PC-9 (cell line): ENCODE measurements around the gene MAN1C1. TPM values are rescaled to one million over a fixed set of nuclear protein-coding genes. Genes with fewer than 3 reads are reported as not detected.

ENCODE experiments used
- BruUV-seq: library from RNA; stranded (reverse); fragments of 400-500 nt; replicated peaks from 2 replicates; lab custom pipeline; 2021; lab: Mats Ljungman, UMichigan
- CTCF ChIA-PET: fragments of 300-600 bp; sonication (Branson Sonifier 250); formaldehyde crosslinking; loops from one replicate; lab custom pipeline; 2022; ENCODE audit warnings: antibody characterized with exemption; lab: Charles Lee
- POLR2A ChIA-PET: fragments of 300-600 bp; sonication (Branson Sonifier 250); formaldehyde crosslinking; loops from one replicate; lab custom pipeline; 2022; ENCODE audit warnings: antibody characterized with exemption; ENCODE audit not compliant: unreplicated experiment; lab: Charles Lee
- DNase-seq, 2 experiments: peaks; one replicate each; pipeline versions ENCODE4 v3.0.0 to v3.0.0-alpha.2; 2015 to 2022; ENCODE audit warnings: mixed read lengths in 1 of 2
- H2AFZ ChIP-seq: fragments of 200-600 bp; sonication (generic); 2 replicates; pipeline ENCODE4 v1.8.1; 2017; ENCODE audit warnings: antibody characterized with exemption
- H3F3A ChIP-seq: fragments of 200-600 bp; sonication (generic); 2 replicates; pipeline ENCODE4 v1.8.1; 2017; ENCODE audit warnings: antibody characterized with exemption, mild to moderate bottlenecking, low read depth; ENCODE audit not compliant: insufficient read depth
- H3K27ac ChIP-seq: fragments of 200-600 bp; sonication (generic); 2 replicates; pipeline ENCODE4 v1.6.1; 2016; ENCODE audit warnings: mixed run types
- H3K27me3 ChIP-seq: fragments of 200-600 bp; sonication (generic); 2 replicates; pipeline ENCODE4 v1.6.1; 2016; ENCODE audit warnings: low read depth, mixed run types; ENCODE audit not compliant: insufficient read depth
- H3K36me3 ChIP-seq: fragments of 200-600 bp; sonication (generic); 2 replicates; pipeline ENCODE4 v1.6.1; 2016; ENCODE audit warnings: low read depth, mixed run types
- H3K4me1 ChIP-seq: fragments of 200-600 bp; sonication (generic); replicated peaks from 2 replicates; pipeline ENCODE4 v1.6.1; 2016; ENCODE audit warnings: mixed run types; ENCODE audit not compliant: insufficient read depth
- H3K4me2 ChIP-seq: fragments of 200-600 bp; sonication (generic); 2 replicates; pipeline ENCODE4 v1.6.1; 2017; ENCODE audit warnings: mixed run types
- H3K4me3 ChIP-seq: fragments of 200-600 bp; sonication (generic); 2 replicates; pipeline ENCODE4 v1.6.1; 2016; ENCODE audit warnings: mixed run types
- H3K79me2 ChIP-seq: fragments of 200-600 bp; sonication (generic); 2 replicates; pipeline ENCODE4 v1.6.1; 2017; ENCODE audit warnings: low read depth, mixed run types
- H3K9me2 ChIP-seq: fragments of 200-600 bp; sonication (generic); 2 replicates; pipeline ENCODE4 v1.8.1; 2017; ENCODE audit warnings: mild to moderate bottlenecking; ENCODE audit not compliant: insufficient read depth
- H3K9me3 ChIP-seq: fragments of 200-600 bp; sonication (generic); 2 replicates; pipeline ENCODE4 v1.8.1; 2016; ENCODE audit warnings: low read depth; ENCODE audit not compliant: insufficient read depth
- H4K20me1 ChIP-seq: fragments of 200-600 bp; sonication (generic); 2 replicates; pipeline ENCODE4 v1.8.1; 2017; ENCODE audit not compliant: insufficient read depth
- CTCF ChIP-seq: fragments of 200-600 bp; sonication (generic); conservative IDR thresholded peaks from 2 replicates; pipeline ENCODE4 v1.6.1; 2017; ENCODE audit warnings: mixed run types, antibody characterized with exemption, mild to moderate bottlenecking, moderate library complexity
- EZH2 ChIP-seq: fragments of 200-600 bp; sonication (generic); IDR thresholded peaks from 2 replicates; pipeline ENCODE4 v1.8.0; 2017; ENCODE audit warnings: antibody characterized with exemption, low read depth
- intact Hi-C: fragments of 100-400 bp; cut with micrococcal nuclease; formaldehyde crosslinking; loops from one replicate; pipeline ENCODE4 v1.10.0; 2022; ENCODE audit not compliant: unreplicated experiment
- total RNA-seq: library from RNA; stranded (reverse); gene quantifications from 2 replicates; pipeline ENCODE4 v1.2.3, GENCODE V29; 2021

The MAN1C1 gene
- total RNA-seq, 1 experiment from 2014 or later: 0.41 TPM

DNA sequence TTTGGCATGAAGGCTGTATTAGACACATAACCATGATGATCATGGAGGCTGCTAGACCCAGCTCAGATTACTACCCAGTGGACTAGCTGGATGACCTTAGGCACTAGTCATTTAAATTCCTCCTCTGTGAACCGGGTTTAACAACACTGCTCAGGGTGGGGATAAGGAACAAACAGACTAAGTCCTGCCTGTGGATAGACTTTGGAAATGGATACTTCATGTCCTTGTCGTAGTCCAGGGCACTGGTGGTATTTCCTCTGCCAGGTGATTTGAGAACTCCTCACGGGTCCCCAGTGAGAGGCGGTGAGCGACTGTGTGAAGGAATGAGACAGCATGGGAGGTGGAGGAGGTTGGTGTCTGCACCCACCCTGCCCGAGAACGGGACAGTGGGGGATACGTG is 110.5 kb downstream of the MAN1C1 start:
- Histone ChIP-seq H3K36me3 (no peaks in the 10 kb centered on the region), H3K27ac (no peak overlapping the region), H3K4me3 (no peak overlapping the region), H3K79me2 (no peaks in the 10 kb centered on the region), H3K27me3 (no peaks in the 10 kb centered on the region), H3K4me1 (no peaks in the 10 kb centered on the region), H3K4me2 (no peak overlapping the region), H4K20me1 (no peaks in the 10 kb centered on the region), H3K9me2 (no peaks in the 10 kb centered on the region), H3F3A (no peaks in the 10 kb centered on the region), H2AFZ (no peak overlapping the region), H3K9me3 (no peaks in the 10 kb centered on the region)
- TF ChIP-seq CTCF (no peak), EZH2 (no peak)
- intact Hi-C loops: no loop called here
- CTCF ChIA-PET: interaction anchor here (0.7 kb wide), 1 partner anchor 15 kb away, joined by 6 read pairs; no protein-coding TSS in a partner anchor
- POLR2A ChIA-PET: interaction anchor here (0.6 kb wide), 1 partner anchor 147 kb away, joined by 14 read pairs; no protein-coding TSS in a partner anchor
- no peak for DNase-seq
- BruUV-seq: no TSS peak

DNA sequence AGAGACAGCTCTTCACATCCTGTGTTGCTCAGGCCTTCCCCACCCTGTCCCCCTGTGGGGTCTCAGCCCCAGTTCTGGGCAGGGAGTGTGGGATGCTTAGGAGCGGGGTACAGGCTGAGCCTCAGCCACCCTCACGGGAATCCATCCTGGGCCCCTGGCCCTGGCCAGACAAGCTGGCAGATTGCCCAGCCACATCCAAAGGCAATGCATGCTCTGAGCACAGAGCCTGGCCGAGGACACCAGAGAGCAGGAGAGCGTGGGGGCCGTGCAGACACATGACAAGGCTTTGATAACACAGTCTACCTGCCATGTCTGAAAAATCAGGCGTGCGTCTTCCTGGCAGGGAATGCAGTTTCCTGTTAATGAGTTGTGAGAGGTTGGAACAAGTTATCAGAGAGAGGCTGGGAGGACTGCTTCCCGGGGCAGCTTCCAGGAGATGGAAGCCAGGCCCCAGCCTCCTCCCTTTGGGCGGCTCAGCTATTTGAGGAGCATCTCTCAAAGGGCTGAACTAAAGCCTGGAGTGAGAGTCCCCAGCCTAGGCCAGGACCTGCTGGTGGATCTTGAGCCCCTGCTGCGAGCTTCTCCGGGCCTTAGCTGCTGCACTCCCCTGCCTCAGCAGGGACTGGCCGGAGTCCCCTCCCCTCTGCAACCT is 111.2 kb downstream of the MAN1C1 start:
- Histone ChIP-seq H3K9me3 (no peaks in the 10 kb centered on the region), H3K27ac (no peak overlapping the region), H3K79me2 (no peaks in the 10 kb centered on the region), H3K4me1 (no peaks in the 10 kb centered on the region), H3F3A (no peaks in the 10 kb centered on the region), H3K36me3 (no peaks in the 10 kb centered on the region), H3K9me2 (no peaks in the 10 kb centered on the region), H3K4me2 (no peak overlapping the region), H3K4me3 (no peak overlapping the region), H3K27me3 (no peaks in the 10 kb centered on the region), H4K20me1 (no peaks in the 10 kb centered on the region), H2AFZ (no peak overlapping the region)
- TF ChIP-seq EZH2: no peak
- TF ChIP-seq CTCF: no peak
- BruUV-seq: no TSS peak
- no peak for DNase-seq
- intact Hi-C loops: no loop called here
- ChIA-PET CTCF (no interaction called here), POLR2A (no interaction called here)

DNA sequence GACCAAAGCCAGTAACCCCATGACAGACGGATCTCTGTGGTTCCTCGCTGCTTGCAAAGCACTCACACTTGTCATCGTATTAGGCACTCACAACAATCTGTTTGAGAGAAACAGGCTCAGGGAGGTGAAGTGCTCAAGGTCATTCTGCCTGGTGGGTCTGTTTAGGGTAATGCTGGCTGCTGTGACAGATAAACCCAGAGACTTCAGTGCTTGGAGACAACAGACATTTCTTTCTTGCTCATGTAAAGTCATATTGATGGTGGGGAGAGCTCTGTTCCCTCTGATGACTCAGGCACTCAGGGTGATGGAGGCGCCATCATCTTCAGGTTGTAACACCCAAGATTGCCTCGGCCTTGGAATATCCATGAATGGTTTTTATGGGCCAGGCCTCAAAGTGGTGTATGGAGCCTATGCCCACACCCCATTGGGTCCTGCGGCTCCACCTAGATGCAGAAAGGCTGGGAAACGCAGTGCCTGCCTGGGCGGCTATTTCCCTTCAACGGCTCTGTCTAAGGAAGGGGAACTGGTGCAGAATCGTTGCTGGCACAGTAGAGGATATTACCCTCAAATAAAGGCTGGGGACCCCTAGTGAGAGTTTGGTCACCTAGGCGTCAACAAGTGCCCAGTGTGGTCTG is 111.8 kb downstream of the MAN1C1 start:
- CTCF ChIA-PET: no interaction called here
- H4K20me1 ChIP-seq: no peaks in the 10 kb centered on the region
- BruUV-seq: no TSS peak
- TF ChIP-seq CTCF (no peak), EZH2 (no peak)
- H3K27me3 ChIP-seq: no peaks in the 10 kb centered on the region
- no peak overlapping the region for H3K4me2 ChIP-seq
- no peak overlapping the region for H3K4me3 ChIP-seq
- H3K27ac ChIP-seq: no peak overlapping the region
- H3K79me2 ChIP-seq: no peaks in the 10 kb centered on the region
- H3K9me3 ChIP-seq: no peaks in the 10 kb centered on the region
- no peaks in the 10 kb centered on the region for H3F3A ChIP-seq
- no peak overlapping the region for H2AFZ ChIP-seq
- no peak for DNase-seq
- no peaks in the 10 kb centered on the region for H3K36me3 ChIP-seq
- H3K9me2 ChIP-seq: no peaks in the 10 kb centered on the region
- intact Hi-C loops: no loop called here
- POLR2A ChIA-PET: no interaction called here
- H3K4me1 ChIP-seq: no peaks in the 10 kb centered on the region
